ENCODE measurements around the gene PARN. TPM values are rescaled to one million over a fixed set of nuclear protein-coding genes. Genes with fewer than 3 reads are reported as not detected.

The PARN gene
- polyA plus RNA-seq, 2 of the 4 experiments (the other 2 are of a cell fraction): 40.0 to 58.6 TPM

DNA sequence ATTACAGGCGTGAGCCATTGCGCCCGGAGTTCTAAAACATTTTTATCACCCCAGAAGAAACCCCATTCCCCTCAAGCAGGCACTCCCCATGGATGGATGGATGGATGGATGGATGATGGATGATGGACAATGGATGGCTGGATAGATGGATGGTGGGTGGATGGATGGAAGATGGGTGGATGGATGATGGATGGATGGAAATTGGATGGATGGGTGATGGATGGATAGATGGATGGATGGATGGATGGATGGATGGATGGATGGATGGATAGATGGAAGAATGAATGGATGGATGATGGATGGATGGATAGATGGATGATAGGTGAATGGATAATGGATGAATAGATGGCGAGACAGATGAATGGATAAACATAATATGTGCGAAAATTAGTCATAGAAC, 47.6 kb upstream of the PARN start:
- Histone ChIP-seq H3K4me2 (no peak overlapping the region), H3K27ac (no peak overlapping the region), H3K4me1 (peaks cover 6% of the 10 kb centered on the region; the same call in 1 of the 3 replicates), H3K4me3 (no peak overlapping the region), H3K9me3 (no peaks in the 10 kb centered on the region)
- ATAC-seq (no peak), FAIRE-seq (no peak), DNase-seq (ENCODE audit: low read depth in 1 of 2, low spot score in 1 of 2) (no peak)
- ChIA-PET CTCF (no interaction called here), POLR2A (no interaction called here)
- WGBS (ENCODE audit: missing lambda C conversion rate): 76% methylated on average over 5 of the region's 5 CpGs
- TF ChIP-seq RNF2 (IDR thresholded peaks at IDR 0.05; ENCODE audit: borderline replicate concordance, low read depth): no peak
- TF ChIP-seq RFX5 (IDR thresholded peaks at IDR 0.05): no peak
- TF ChIP-seq ATOH8 (CRISPR knock-in tag; IDR thresholded peaks at IDR 0.05; ENCODE audit: low read depth): no peak
- TF ChIP-seq BCL3 (IDR thresholded peaks at IDR 0.05): no peak
- TF ChIP-seq KDM5A (IDR thresholded peaks at IDR 0.05): no peak

GRCh38 chr16:14676633-14677032, 46.6 kb upstream of the PARN start:
- Histone ChIP-seq H3K9me3 (no peaks in the 10 kb centered on the region), H3K27ac (no peak overlapping the region), H3K4me2 (no peak overlapping the region), H3K4me1 (peaks cover 12% of the 10 kb centered on the region; the same call in 2 of the 3 replicates), H3K4me3 (no peak overlapping the region)
- DNase-seq (ENCODE audit: low read depth in 1 of 2, low spot score in 1 of 2) (no peak), FAIRE-seq (no peak), ATAC-seq (no peak)
- no peak for TF ChIP-seq TP53 (CRISPR knock-in tag; IDR thresholded peaks at IDR 0.05)
- TF ChIP-seq MAZ (IDR thresholded peaks at IDR 0.05; ENCODE audit: borderline replicate concordance, low read depth, low read length): no peak
- 0 out of 2 replicates have a peak, but pooled peaks have one; percentile 17 for TF ChIP-seq KDM1A (IDR thresholded peaks at IDR 0.05; ENCODE audit: low read depth)
- no peak for TF ChIP-seq TFCP2L1 (CRISPR knock-in tag; IDR thresholded peaks at IDR 0.05)
- WGBS (ENCODE audit: missing lambda C conversion rate): 68% methylated on average over 3 of the region's 3 CpGs
- POLR2A ChIA-PET: no interaction called here
- CTCF ChIA-PET: no interaction called here

GRCh38 chr16:14672403-14672971, 42.4 kb upstream of the PARN start:
- Histone ChIP-seq H3K4me3 (no peak overlapping the region), H3K27ac (no peak overlapping the region), H3K4me2 (no peak overlapping the region), H3K9me3 (no peaks in the 10 kb centered on the region), H3K4me1 (peaks cover 12% of the 10 kb centered on the region; the same call in 2 of the 3 replicates)
- CTCF ChIA-PET: no interaction called here
- WGBS (ENCODE audit: missing lambda C conversion rate): 46% methylated on average over 7 of the region's 7 CpGs
- FAIRE-seq: no peak
- TF ChIP-seq TFCP2L1 (CRISPR knock-in tag; IDR thresholded peaks at IDR 0.05): no peak
- TF ChIP-seq ATOH8 (CRISPR knock-in tag; IDR thresholded peaks at IDR 0.05; ENCODE audit: low read depth): no peak
- no peak for TF ChIP-seq BHLHE40 (IDR thresholded peaks at IDR 0.05; ENCODE audit: low read depth, low read length)
- TF ChIP-seq GATA3 (IDR thresholded peaks at IDR 0.05; ENCODE audit: borderline replicate concordance): no peak
- no peak for TF ChIP-seq ZNF302 (CRISPR knock-in tag; IDR thresholded peaks at IDR 0.05)
- TF ChIP-seq, protein P1, sequence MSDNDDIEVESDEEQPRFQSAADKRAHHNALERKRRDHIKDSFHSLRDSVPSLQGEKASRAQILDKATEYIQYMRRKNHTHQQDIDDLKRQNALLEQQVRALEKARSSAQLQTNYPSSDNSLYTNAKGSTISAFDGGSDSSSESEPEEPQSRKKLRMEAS (IDR thresholded peaks at IDR 0.05): no peak
- no peak for TF ChIP-seq ZFP36 (IDR thresholded peaks at IDR 0.05; ENCODE audit: borderline replicate concordance, partially characterized antibody)
- no peak for TF ChIP-seq RCOR1 (IDR thresholded peaks at IDR 0.05; ENCODE audit: low read depth, low read length)
- peak in 1 of 2 experiments; percentile 20 for DNase-seq (ENCODE audit: low read depth in 1 of 2, low spot score in 1 of 2)
- ATAC-seq: peak in 1 of 2 experiments; percentile 21; a peak in 2 of 6 replicates
- POLR2A ChIA-PET: no interaction called here

DNA sequence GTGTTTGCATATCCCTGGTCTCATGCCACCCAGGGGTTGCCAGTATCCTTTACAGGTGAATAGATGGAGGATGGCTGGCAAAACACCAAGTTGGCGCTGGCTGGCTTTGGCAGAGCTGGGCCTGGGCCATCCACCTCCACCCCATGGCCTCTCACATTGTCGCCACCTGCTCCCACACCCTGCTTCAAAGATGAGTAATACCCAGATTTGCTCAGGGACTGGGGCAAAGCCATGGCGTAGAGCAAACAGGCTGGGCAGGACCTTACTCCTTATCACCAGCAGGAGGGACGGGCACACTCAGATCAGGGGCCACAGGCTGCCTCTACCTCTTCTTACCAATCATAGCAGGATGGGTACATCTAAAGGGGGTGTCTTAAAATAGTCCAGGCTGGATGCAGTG, 39.7 kb upstream of the PARN start:
- DNase-seq (ENCODE audit: low read depth in 1 of 2, low spot score in 1 of 2) (peak in 1 of 2 experiments; percentile 33), ATAC-seq (peak; percentile 66 to 67; a peak in 5 of 6 replicates), FAIRE-seq (no peak)
- ChIA-PET CTCF (no interaction called here), POLR2A (no interaction called here)
- H3K9me3 ChIP-seq: no peaks in the 10 kb centered on the region
- H3K4me2 ChIP-seq: no peak overlapping the region
- peaks cover 5% of the 10 kb centered on the region; the same call in 1 of the 3 replicates for H3K4me1 ChIP-seq
- no peak overlapping the region for H3K27ac ChIP-seq
- no peak overlapping the region for H3K4me3 ChIP-seq
- WGBS (ENCODE audit: missing lambda C conversion rate): 91% methylated on average over 4 of the region's 4 CpGs
- TF ChIP-seq ZSCAN20 (CRISPR knock-in tag; IDR thresholded peaks at IDR 0.05) (no peak), USF2 (IDR thresholded peaks at IDR 0.05) (no peak), NFE2L2 (conservative IDR thresholded peaks at IDR 0.05; ENCODE audit: low read length) (no peak), HDAC2 (IDR thresholded peaks at IDR 0.05) (no peak), REST (IDR thresholded peaks at IDR 0.05) (no peak), MAFK (IDR thresholded peaks at IDR 0.05; ENCODE audit: partially characterized antibody) (no peak), NR3C1 (IDR thresholded peaks at IDR 0.05) (no peak), ZNF302 (CRISPR knock-in tag; IDR thresholded peaks at IDR 0.05) (no peak), EP300 (IDR thresholded peaks at IDR 0.05) (no peak)
